ENCODE results near the gene PTCH1. TPM values are rescaled to one million over a fixed set of nuclear protein-coding genes. Genes with fewer than 3 reads are reported as not detected.

The PTCH1 gene
- total RNA-seq, 2 experiments from 2014 or later = 15.8 to 17.0 TPM

GRCh38 chr9:95429096-95429495, 87.7 kb downstream of the PTCH1 start:
- TF ChIP-seq CTCF (IDR thresholded peaks at IDR 0.05) = no peak
- Mint-ChIP-seq H3K9me3 (peaks cover 2% of the 10 kb centered on the region), H3K36me3 (ENCODE audit: low read depth) (no peaks in the 10 kb centered on the region), H3K4me3 (no peak overlapping the region), H3K4me1 (ENCODE audit: low read depth) (peaks cover 19% of the 10 kb centered on the region), H3K27me3 (no peaks in the 10 kb centered on the region), H3K27ac (no peak overlapping the region)
- intact Hi-C loops (cut with DNase I, micrococcal nuclease) = no loop called here
- H3K9me3 ChIP-seq (ENCODE audit: control insufficient read depth in 1 of 2, insufficient read depth in 1 of 2, low read length in 2 of 2) = peaks cover 0 to 5% of the 10 kb centered on the region in 2 experiments
- no peak overlapping the region for H3K4me3 ChIP-seq (ENCODE audit: low read length)
- H3K27me3 ChIP-seq (ENCODE audit: control insufficient read depth in 1 of 2, insufficient read depth in 2 of 2, low read length in 2 of 2) = no peaks in the 10 kb centered on the region
- DNase-seq (no peak), ATAC-seq (ENCODE audit: poor library complexity) (no peak)
- no peak overlapping the region for H3K27ac ChIP-seq (ENCODE audit: low read depth in 1 of 2, low read length in 2 of 2)
- H3K4me1 ChIP-seq (ENCODE audit: insufficient read depth, low read length) = peaks cover 12% of the 10 kb centered on the region
- CTCF ChIA-PET = no interaction called here
- POLR2A ChIA-PET = no interaction called here
- H3K36me3 ChIP-seq (ENCODE audit: insufficient read depth, low read length) = no peaks in the 10 kb centered on the region

GRCh38 chr9:95425910-95426551, 90.7 kb downstream of the PTCH1 start:
- POLR2A ChIA-PET = interaction anchor here (0.6 kb wide), 1 partner anchor 10 kb away, joined by 3 read pairs; no protein-coding TSS in a partner anchor
- no peak for DNase-seq
- H3K4me1 Mint-ChIP-seq (ENCODE audit: low read depth) = peaks cover 19% of the 10 kb centered on the region

GRCh38 chr9:95422650-95423049, 94.1 kb downstream of the PTCH1 start:
- ATAC-seq (ENCODE audit: poor library complexity) = no peak
- Histone ChIP-seq H3K9me3 (ENCODE audit: control insufficient read depth in 1 of 2, insufficient read depth in 1 of 2, low read length in 2 of 2) (peaks cover 3 to 17% of the 10 kb centered on the region in 2 experiments), H3K4me1 (ENCODE audit: insufficient read depth, low read length) (peaks cover 12% of the 10 kb centered on the region), H3K27me3 (ENCODE audit: control insufficient read depth in 1 of 2, insufficient read depth in 2 of 2, low read length in 2 of 2) (no peaks in the 10 kb centered on the region), H3K4me3 (ENCODE audit: low read length) (no peak overlapping the region), H3K36me3 (ENCODE audit: insufficient read depth, low read length) (no peaks in the 10 kb centered on the region), H3K27ac (ENCODE audit: low read depth in 1 of 2, low read length in 2 of 2) (no peak overlapping the region)
- H3K27ac Mint-ChIP-seq = no peak overlapping the region
- no peaks in the 10 kb centered on the region for H3K27me3 Mint-ChIP-seq
- intact Hi-C loops (cut with DNase I, micrococcal nuclease) = no loop called here
- no peak for TF ChIP-seq CTCF (IDR thresholded peaks at IDR 0.05)
- CTCF ChIA-PET = no interaction called here
- POLR2A ChIA-PET = no interaction called here
- H3K36me3 Mint-ChIP-seq (ENCODE audit: low read depth) = no peaks in the 10 kb centered on the region
- DNase-seq = no peak
- H3K9me3 Mint-ChIP-seq = peaks cover 5% of the 10 kb centered on the region
- peaks cover 19% of the 10 kb centered on the region for H3K4me1 Mint-ChIP-seq (ENCODE audit: low read depth)
- no peak overlapping the region for H3K4me3 Mint-ChIP-seq

More at GRCh38 chr9:95425910-95426551, 90.7 kb downstream of the PTCH1 start:
- Mint-ChIP-seq H3K27ac (no peak overlapping the region), H3K36me3 (ENCODE audit: low read depth) (no peaks in the 10 kb centered on the region), H3K4me3 (peak overlapping the region; percentile 71), H3K27me3 (no peaks in the 10 kb centered on the region), H3K9me3 (peaks cover 7% of the 10 kb centered on the region)
- Histone ChIP-seq H3K9me3 (ENCODE audit: control insufficient read depth in 1 of 2, insufficient read depth in 1 of 2, low read length in 2 of 2) (peaks cover 7 to 17% of the 10 kb centered on the region in 2 experiments), H3K27ac (ENCODE audit: low read depth in 1 of 2, low read length in 2 of 2) (no peak overlapping the region), H3K4me1 (ENCODE audit: insufficient read depth, low read length) (peaks cover 12% of the 10 kb centered on the region), H3K36me3 (ENCODE audit: insufficient read depth, low read length) (no peaks in the 10 kb centered on the region), H3K27me3 (ENCODE audit: control insufficient read depth in 1 of 2, insufficient read depth in 2 of 2, low read length in 2 of 2) (no peaks in the 10 kb centered on the region), H3K4me3 (ENCODE audit: low read length) (peak overlapping the region; percentile 36)
- TF ChIP-seq CTCF (IDR thresholded peaks at IDR 0.05) = no peak
- intact Hi-C loops (cut with DNase I, micrococcal nuclease) = no loop called here
- CTCF ChIA-PET = no interaction called here
- no peak for ATAC-seq (ENCODE audit: poor library complexity)

All from CD4-positive, alpha-beta T cell (primary cell).